Measurements from ENCODE around the gene TUBB4B. TPM values are rescaled to one million over a fixed set of nuclear protein-coding genes. Genes with fewer than 3 reads are reported as not detected.

TUBB4B gene
- total RNA-seq, 3 donors from 2014 or later (not counting 1 experiment from before 2014, with no cell fraction given): 84.4 to 121 (median 93.9) TPM

DNA sequence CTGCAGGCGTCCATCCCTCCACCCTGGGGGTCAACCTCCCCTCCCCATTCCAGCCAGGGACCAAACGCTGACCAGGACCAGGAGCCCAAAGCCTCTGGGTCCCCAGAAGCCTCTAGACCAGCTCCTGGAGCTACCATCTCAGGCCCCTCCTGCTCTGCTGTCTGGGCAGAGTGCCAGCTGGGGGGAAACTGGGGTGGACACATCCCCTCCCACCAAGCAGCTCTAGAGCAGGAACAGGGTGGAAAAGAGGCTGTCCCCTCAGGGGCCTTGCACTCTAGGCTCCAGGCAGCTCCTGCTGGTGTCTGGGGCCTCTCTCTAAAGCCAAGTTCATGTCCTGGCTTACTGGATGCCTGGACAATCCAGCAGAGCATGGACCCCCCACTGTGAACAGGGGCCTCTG lies 48.2 kb upstream of the TUBB4B start:
- no peak overlapping the region for H3K27ac ChIP-seq (ENCODE audit: low read length)
- H3K4me1 Mint-ChIP-seq: peaks cover 6 to 34% of the 10 kb centered on the region in 2 donors
- ATAC-seq: no peak
- H3K36me3 Mint-ChIP-seq: no peaks in the 10 kb centered on the region
- 85% methylated on average over 2 of the region's 2 CpGs for WGBS (ENCODE audit: insufficient coverage)
- no peak overlapping the region for H3K27ac Mint-ChIP-seq
- intact Hi-C loops (cut with micrococcal nuclease): no loop called here
- H3K4me3 ChIP-seq (ENCODE audit: low read length): no peak overlapping the region
- no peaks in the 10 kb centered on the region for H3K27me3 Mint-ChIP-seq (ENCODE audit: low read depth in 2 of 2)
- peaks cover 17% of the 10 kb centered on the region for H3K4me1 ChIP-seq (ENCODE audit: control insufficient read depth, insufficient read depth, low read length)
- no peaks in the 10 kb centered on the region for H3K27me3 ChIP-seq (ENCODE audit: control insufficient read depth, insufficient read depth, low read length)
- H3K9me3 ChIP-seq (ENCODE audit: control insufficient read depth, insufficient read depth, low read length): no peaks in the 10 kb centered on the region
- H3K9me3 Mint-ChIP-seq: no peaks in the 10 kb centered on the region
- no peak for DNase-seq
- peaks cover 16% of the 10 kb centered on the region for H3K36me3 ChIP-seq (ENCODE audit: control insufficient read depth, insufficient read depth, low read length)
- TF ChIP-seq CTCF (IDR thresholded peaks at IDR 0.05): no peak
- no peak overlapping the region for H3K4me3 Mint-ChIP-seq

GRCh38 chr9:137193771-137194170 lies 47.3 kb upstream of the TUBB4B start:
- Histone ChIP-seq H3K9me3 (ENCODE audit: control insufficient read depth, insufficient read depth, low read length) (no peaks in the 10 kb centered on the region), H3K27me3 (ENCODE audit: control insufficient read depth, insufficient read depth, low read length) (no peaks in the 10 kb centered on the region), H3K36me3 (ENCODE audit: control insufficient read depth, insufficient read depth, low read length) (peaks cover 16% of the 10 kb centered on the region), H3K27ac (ENCODE audit: low read length) (no peak overlapping the region), H3K4me3 (ENCODE audit: low read length) (no peak overlapping the region), H3K4me1 (ENCODE audit: control insufficient read depth, insufficient read depth, low read length) (peaks cover 18% of the 10 kb centered on the region)
- H3K36me3 Mint-ChIP-seq: no peaks in the 10 kb centered on the region
- WGBS (ENCODE audit: insufficient coverage): 91% methylated on average over 14 of the region's 14 CpGs
- peaks cover 6 to 28% of the 10 kb centered on the region in 2 donors for H3K4me1 Mint-ChIP-seq
- no peak for ATAC-seq
- no peak overlapping the region for H3K27ac Mint-ChIP-seq
- no peaks in the 10 kb centered on the region for H3K27me3 Mint-ChIP-seq (ENCODE audit: low read depth in 2 of 2)
- H3K9me3 Mint-ChIP-seq: no peaks in the 10 kb centered on the region
- no peak overlapping the region for H3K4me3 Mint-ChIP-seq
- DNase-seq: no peak
- TF ChIP-seq CTCF (IDR thresholded peaks at IDR 0.05): no peak
- intact Hi-C loops (cut with micrococcal nuclease): no loop called here

DNA sequence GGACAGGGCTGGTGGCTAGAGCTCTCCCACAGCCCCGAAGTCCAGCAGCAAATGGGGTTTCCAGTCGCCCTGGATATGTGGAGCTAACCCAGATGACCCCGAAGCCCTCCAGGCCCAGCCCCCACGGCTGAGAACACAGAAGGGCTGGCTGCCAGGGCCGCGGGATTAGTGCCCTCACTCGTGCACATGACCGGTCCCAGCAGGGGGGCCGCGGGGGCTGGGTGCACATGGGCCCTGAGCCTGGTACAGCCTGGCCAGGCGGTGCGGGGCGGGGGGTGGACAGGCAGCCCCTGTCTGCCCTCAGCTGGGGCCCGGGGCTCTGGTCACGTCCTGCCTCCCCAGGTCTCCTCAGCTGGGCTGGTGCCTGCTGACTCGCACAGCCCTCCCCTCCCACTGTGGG lies 46.7 kb upstream of the TUBB4B start:
- H3K27me3 Mint-ChIP-seq (ENCODE audit: low read depth in 2 of 2): no peaks in the 10 kb centered on the region
- 94% methylated on average over 16 of the region's 16 CpGs for WGBS (ENCODE audit: insufficient coverage)

More for the DNA sequence above, 46.7 kb upstream of the TUBB4B start:
- Mint-ChIP-seq H3K27ac (no peak overlapping the region), H3K9me3 (no peaks in the 10 kb centered on the region), H3K4me1 (peaks cover 0 to 22% of the 10 kb centered on the region in 2 donors), H3K4me3 (no peak overlapping the region), H3K36me3 (no peaks in the 10 kb centered on the region)
- intact Hi-C loops (cut with micrococcal nuclease): no loop called here
- Histone ChIP-seq H3K4me3 (ENCODE audit: low read length) (no peak overlapping the region), H3K27ac (ENCODE audit: low read length) (no peak overlapping the region), H3K9me3 (ENCODE audit: control insufficient read depth, insufficient read depth, low read length) (no peaks in the 10 kb centered on the region), H3K36me3 (ENCODE audit: control insufficient read depth, insufficient read depth, low read length) (peaks cover 16% of the 10 kb centered on the region), H3K27me3 (ENCODE audit: control insufficient read depth, insufficient read depth, low read length) (no peaks in the 10 kb centered on the region), H3K4me1 (ENCODE audit: control insufficient read depth, insufficient read depth, low read length) (peaks cover 19% of the 10 kb centered on the region)
- ATAC-seq (no peak), DNase-seq (no peak)
- TF ChIP-seq CTCF (IDR thresholded peaks at IDR 0.05): no peak

Data from natural killer cell (primary cell).